Liver (tissue), 9 donors: ENCODE measurements around the gene SEL1L2. TPM values are rescaled to one million over a fixed set of nuclear protein-coding genes. Genes with fewer than 3 reads are reported as not detected.

Experiments used
- DNase-seq: peaks from one replicate; pipeline ENCODE4 v3.0.0-alpha.2; 2017; ENCODE audit warnings: low spot score
- H3K27ac ChIP-seq, 2 donors: one replicate each; pipeline ENCODE4 v1.7.0; 2013; ENCODE audit warnings: inconsistent platforms in 2 of 2, low read length in 2 of 2, control low read depth in 1 of 2, low read depth in 1 of 2, mild to moderate bottlenecking in 1 of 2
- H3K27me3 ChIP-seq, 4 donors: one replicate each; pipeline versions ENCODE4 v1.6.1 to v1.7.0; 2013; ENCODE audit warnings: low read length in 3 of 4, inconsistent platforms in 1 of 4, mild to moderate bottlenecking in 1 of 4, moderate library complexity in 1 of 4; ENCODE audit not compliant: control insufficient read depth in 4 of 4, insufficient read depth in 4 of 4
- H3K36me3 ChIP-seq, 4 donors: one replicate each; pipeline versions ENCODE4 v1.6.1 to v1.7.0; 2013; ENCODE audit warnings: low read length in 3 of 4, mild to moderate bottlenecking in 3 of 4, low read depth in 1 of 4, moderate library complexity in 1 of 4; ENCODE audit not compliant: control insufficient read depth in 4 of 4, insufficient read depth in 3 of 4
- H3K4me1 ChIP-seq, 4 donors: one replicate each; pipeline versions ENCODE4 v1.6.1 to v1.7.0; 2013; ENCODE audit warnings: low read length in 3 of 4, mild to moderate bottlenecking in 3 of 4, moderate library complexity in 1 of 4; ENCODE audit not compliant: control insufficient read depth in 4 of 4, insufficient read depth in 4 of 4
- H3K4me3 ChIP-seq, 3 donors: one replicate each; pipeline versions ENCODE4 v1.6.1 to v1.7.0; 2013; ENCODE audit warnings: low read length in 3 of 3, control low read depth in 1 of 3, low read depth in 1 of 3, mild to moderate bottlenecking in 1 of 3
- H3K9ac ChIP-seq, 2 donors: one replicate each; pipeline ENCODE4 v1.7.0; 2013; ENCODE audit warnings: low read length in 2 of 2, mild to moderate bottlenecking in 2 of 2, moderate library complexity in 2 of 2, control low read depth in 1 of 2, low read depth in 1 of 2
- H3K9me3 ChIP-seq, 4 donors: one replicate each; pipeline versions ENCODE4 v1.6.1 to v1.7.0; 2013; ENCODE audit warnings: low read length in 3 of 4; ENCODE audit not compliant: control insufficient read depth in 4 of 4
- EGR1 ChIP-seq, 2 donors: IDR thresholded peaks; 2 replicates each; pipeline ENCODE4 v1.6.1; 2016 to 2018; ENCODE audit warnings: antibody characterized with exemption in 2 of 2, low read depth in 2 of 2
- FOXA1 ChIP-seq: IDR thresholded peaks from 2 replicates; pipeline ENCODE4 v1.6.1; 2016; ENCODE audit warnings: antibody characterized with exemption
- FOXA2 ChIP-seq: IDR thresholded peaks from 2 replicates; pipeline ENCODE4 v1.6.1; 2016; ENCODE audit warnings: antibody characterized with exemption
- GABPA ChIP-seq, 2 donors: IDR thresholded peaks in 1 of 2; conservative IDR thresholded peaks in 1 of 2; 2 replicates each; pipeline ENCODE4 v1.6.1; 2016; ENCODE audit warnings: antibody characterized with exemption in 2 of 2, mild to moderate bottlenecking in 1 of 2, moderate library complexity in 1 of 2
- HNF4A ChIP-seq, 2 donors: conservative IDR thresholded peaks; 2 replicates each; pipeline ENCODE4 v1.6.1; 2016; ENCODE audit warnings: antibody characterized with exemption in 2 of 2, mild to moderate bottlenecking in 2 of 2
- HNF4G ChIP-seq: IDR thresholded peaks from 2 replicates; pipeline ENCODE4 v1.6.1; 2016; ENCODE audit warnings: antibody characterized with exemption
- JUND ChIP-seq, 2 donors: IDR thresholded peaks; 2 replicates each; pipeline ENCODE4 v1.6.1; 2016; ENCODE audit warnings: antibody characterized with exemption in 2 of 2
- MAX ChIP-seq: IDR thresholded peaks from 2 replicates; pipeline ENCODE4 v1.6.1; 2016; ENCODE audit warnings: antibody characterized with exemption
- NR2F2 ChIP-seq: IDR thresholded peaks from 2 replicates; pipeline ENCODE4 v1.6.1; 2016; ENCODE audit warnings: antibody characterized with exemption
- RAD21 ChIP-seq, 2 donors: IDR thresholded peaks; 2 replicates each; pipeline ENCODE4 v1.6.1; 2016; ENCODE audit warnings: antibody characterized with exemption in 2 of 2, mild to moderate bottlenecking in 2 of 2
- REST ChIP-seq: IDR thresholded peaks from 2 replicates; pipeline ENCODE4 v1.6.1; 2016; ENCODE audit warnings: antibody characterized with exemption, mild to moderate bottlenecking
- RXRA ChIP-seq, 2 donors: IDR thresholded peaks; 2 replicates each; pipeline ENCODE4 v1.6.1; 2017 to 2018; ENCODE audit warnings: antibody characterized with exemption in 2 of 2, mild to moderate bottlenecking in 1 of 2
- SP1 ChIP-seq: IDR thresholded peaks from 2 replicates; pipeline ENCODE4 v1.6.1; 2018; ENCODE audit warnings: antibody characterized with exemption, mild to moderate bottlenecking
- TAF1 ChIP-seq: conservative IDR thresholded peaks from 2 replicates; pipeline ENCODE4 v1.6.1; 2016; ENCODE audit warnings: antibody characterized with exemption, mild to moderate bottlenecking
- ZBTB33 ChIP-seq: IDR thresholded peaks from 2 replicates; pipeline ENCODE4 v1.6.1; 2016; ENCODE audit warnings: antibody characterized with exemption
- WGBS: extraction: QIAGEN DNeasy Blood & Tissue Kit; methylation state at CpG from one replicate; pipeline ENCODE4 v1.1.7; 2013; 5-methylcytosine and 5-hydroxymethylcytosine counted together
- polyA plus RNA-seq, 2 donors: library from polyadenylated mRNA; stranded (reverse) in 1 of 2; unstranded in 1 of 2; fragments of 200-250 nt in 1 of 2; fragments of >200 nt in 1 of 2; fragmentation: Nextera tagmentation in 1 of 2; extraction: Ambion mirVana in 1 of 2; gene quantifications; one replicate each; pipeline versions ENCODE4 v1.2.1 to v1.2.3, GENCODE V29; 2013 to 2015
- total RNA-seq, 2 donors: library from RNA; depleted of rRNA; stranded (reverse); fragments of >200 nt; gene quantifications; one replicate each; pipeline ENCODE4 v1.2.3, GENCODE V29; 2014
- donor health status: healthy.
- donor health status: healthy.
- donor health status: healthy.
- donor health status: healthy.
- donor health status: healthy.

SEL1L2 gene
- total RNA-seq (not detected), polyA plus RNA-seq (not detected)

GRCh38 chr20:13990465-13990864 lies at the start of gene SEL1L2:
TSS of gene SEL1L2 (minus strand) at chr20:13990614. CDS start at chr20:13990534, 80 bp downstream.
- WGBS: 43% methylated on average over 5 of the region's 5 CpGs
- Histone ChIP-seq H3K36me3 (no peaks in the 10 kb centered on the region), H3K9me3 (peaks cover 3 to 14% (median 5%) of the 10 kb centered on the region in 4 donors), H3K27ac (no peak within 1 kb of the TSS), H3K27me3 (no peaks in the 10 kb centered on the region), H3K4me3 (no peak within 1 kb of the TSS), H3K9ac (no peak within 1 kb of the TSS), H3K4me1 (peaks cover 0 to 4% (median under 1%) of the 10 kb centered on the region in 4 donors)
- no peak for TF ChIP-seq HNF4G
- TF ChIP-seq TAF1: no peak
- no peak for TF ChIP-seq ZBTB33
- no peak for TF ChIP-seq MAX
- no peak for TF ChIP-seq FOXA1
- TF ChIP-seq HNF4A (conservative IDR thresholded peaks at IDR 0.05): no peak
- TF ChIP-seq JUND (IDR thresholded peaks at IDR 0.05): no peak
- no peak for TF ChIP-seq NR2F2
- no peak for TF ChIP-seq FOXA2
- no peak for TF ChIP-seq GABPA (IDR thresholded peaks at IDR 0.05 in 1 of 2, conservative IDR thresholded peaks at IDR 0.05 in 1 of 2)
- no peak for TF ChIP-seq EGR1 (IDR thresholded peaks at IDR 0.05; ENCODE audit: low read depth in 2 of 2)
- TF ChIP-seq REST: no peak
- no peak for DNase-seq

GRCh38 chr20:14036567-14036966 lies 46.2 kb upstream of the SEL1L2 start:
- DNase-seq: no peak
- TF ChIP-seq HNF4G: no peak
- TF ChIP-seq RXRA (IDR thresholded peaks at IDR 0.05): no peak
- TF ChIP-seq SP1: no peak
- no peak for TF ChIP-seq EGR1 (IDR thresholded peaks at IDR 0.05; ENCODE audit: low read depth in 2 of 2)
- no peak for TF ChIP-seq RAD21 (IDR thresholded peaks at IDR 0.05)
- no peak for TF ChIP-seq JUND (IDR thresholded peaks at IDR 0.05)
- no peak for TF ChIP-seq ZBTB33
- Histone ChIP-seq H3K27me3 (no peaks in the 10 kb centered on the region), H3K36me3 (no peaks in the 10 kb centered on the region), H3K9me3 (no peaks in the 10 kb centered on the region), H3K27ac (no peak overlapping the region), H3K9ac (no peak overlapping the region), H3K4me3 (no peak overlapping the region), H3K4me1 (no peaks in the 10 kb centered on the region)
- 89% methylated on average over 7 of the region's 7 CpGs for WGBS
